ENCODE results near the gene IFRD2. TPM values are rescaled to one million over a fixed set of nuclear protein-coding genes. Genes with fewer than 3 reads are reported as not detected.
A peak's percentile ranks its signal among the peaks of the same experiment; 100 is the strongest.

IFRD2 gene
- total and polyA plus RNA-seq, 2 of the 13 experiments (the other 11 are each of a cell fraction or from before 2014, with no cell fraction given), result 32.8 to 96.1 TPM

DNA sequence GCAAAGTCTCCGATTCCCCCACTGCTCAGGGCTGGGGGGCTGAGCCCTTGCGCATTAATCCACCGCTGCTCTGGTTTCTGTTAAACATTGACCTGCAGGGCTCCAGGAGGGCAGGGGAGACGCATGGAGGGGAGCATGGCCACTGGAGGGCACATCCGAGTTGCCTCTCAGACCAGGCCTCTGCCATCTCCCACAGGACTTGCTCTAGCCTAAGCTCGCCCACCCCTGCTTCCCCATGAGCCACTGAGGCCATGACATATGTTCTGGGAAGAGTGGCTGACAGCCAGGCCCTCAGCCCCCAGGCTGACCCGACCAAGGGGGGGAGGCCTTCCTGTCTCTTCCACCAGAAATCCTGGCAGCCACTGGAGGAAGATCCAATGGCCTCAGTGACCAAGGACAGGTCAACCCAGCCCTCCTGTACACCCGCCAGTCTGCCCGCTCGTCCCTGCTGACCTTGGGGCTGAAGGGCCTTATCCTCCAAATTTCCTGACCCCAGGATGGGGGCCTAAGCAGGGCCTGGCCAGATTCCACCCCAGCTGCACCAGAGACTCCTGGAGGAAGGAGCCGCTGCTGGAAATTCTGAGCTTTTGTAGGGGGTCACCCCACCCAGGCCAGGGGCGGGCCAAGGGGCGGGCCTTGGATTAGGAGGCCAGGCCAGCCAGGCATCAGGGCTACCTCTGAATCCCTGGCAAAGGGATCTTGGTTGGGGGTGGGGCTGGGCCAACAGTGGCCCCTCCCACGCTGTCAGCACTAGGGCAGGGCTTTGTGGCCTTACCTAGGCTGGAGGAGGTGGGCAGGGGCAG is 11.0 kb upstream of the IFRD2 start, which contains the start of gene HYAL1 (continued):
- TF ChIP-seq ZNF407 (CRISPR knock-in tag; IDR thresholded peaks at IDR 0.05; ENCODE audit: not compliant biosample characterization), result no peak
- TF ChIP-seq ELF4 (CRISPR knock-in tag; IDR thresholded peaks at IDR 0.05; ENCODE audit: borderline replicate concordance), result peak; percentile 77; the same call in 1 of the 2 replicates
- no peak for TF ChIP-seq CEBPB (IDR thresholded peaks at IDR 0.05; ENCODE audit: borderline replicate concordance, low read depth, low read length)
- 0 out of 2 replicates have a peak, but pooled peaks have one; percentile 50 for TF ChIP-seq MXD4 (CRISPR knock-in tag; IDR thresholded peaks at IDR 0.05)
- no peak for TF ChIP-seq ZNF207 (IDR thresholded peaks at IDR 0.05; ENCODE audit: borderline replicate concordance)
- TF ChIP-seq TEF (CRISPR knock-in tag; IDR thresholded peaks at IDR 0.05), result 0 out of 2 replicates have a peak, but pooled peaks have one; percentile 37
- TF ChIP-seq, protein P1, sequence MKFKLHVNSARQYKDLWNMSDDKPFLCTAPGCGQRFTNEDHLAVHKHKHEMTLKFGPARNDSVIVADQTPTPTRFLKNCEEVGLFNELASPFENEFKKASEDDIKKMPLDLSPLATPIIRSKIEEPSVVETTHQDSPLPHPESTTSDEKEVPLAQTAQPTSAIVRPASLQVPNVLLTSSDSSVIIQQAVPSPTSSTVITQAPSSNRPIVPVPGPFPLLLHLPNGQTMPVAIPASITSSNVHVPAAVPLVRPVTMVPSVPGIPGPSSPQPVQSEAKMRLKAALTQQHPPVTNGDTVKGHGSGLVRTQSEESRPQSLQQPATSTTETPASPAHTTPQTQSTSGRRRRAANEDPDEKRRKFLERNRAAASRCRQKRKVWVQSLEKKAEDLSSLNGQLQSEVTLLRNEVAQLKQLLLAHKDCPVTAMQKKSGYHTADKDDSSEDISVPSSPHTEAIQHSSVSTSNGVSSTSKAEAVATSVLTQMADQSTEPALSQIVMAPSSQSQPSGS (CRISPR knock-in tag; IDR thresholded peaks at IDR 0.05), result peak; percentile 35; the same call in 1 of the 2 replicates
- peak; percentile 68; the same call in 1 of the 2 replicates for TF ChIP-seq ZNF414 (CRISPR knock-in tag; IDR thresholded peaks at IDR 0.05)
- TF ChIP-seq, protein P2, sequence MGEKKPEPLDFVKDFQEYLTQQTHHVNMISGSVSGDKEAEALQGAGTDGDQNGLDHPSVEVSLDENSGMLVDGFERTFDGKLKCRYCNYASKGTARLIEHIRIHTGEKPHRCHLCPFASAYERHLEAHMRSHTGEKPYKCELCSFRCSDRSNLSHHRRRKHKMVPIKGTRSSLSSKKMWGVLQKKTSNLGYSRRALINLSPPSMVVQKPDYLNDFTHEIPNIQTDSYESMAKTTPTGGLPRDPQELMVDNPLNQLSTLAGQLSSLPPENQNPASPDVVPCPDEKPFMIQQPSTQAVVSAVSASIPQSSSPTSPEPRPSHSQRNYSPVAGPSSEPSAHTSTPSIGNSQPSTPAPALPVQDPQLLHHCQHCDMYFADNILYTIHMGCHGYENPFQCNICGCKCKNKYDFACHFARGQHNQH (CRISPR knock-in tag; IDR thresholded peaks at IDR 0.05), result peak; percentile 44
- peak; percentile 52 for TF ChIP-seq PRMT3 (CRISPR knock-in tag; IDR thresholded peaks at IDR 0.05; ENCODE audit: borderline replicate concordance, low read depth)
- peak; percentile 79 for TF ChIP-seq MAZ (IDR thresholded peaks at IDR 0.05; ENCODE audit: borderline replicate concordance, low read depth, low read length)
- TF ChIP-seq MAZ (CRISPR knock-in tag; IDR thresholded peaks at IDR 0.05; ENCODE audit: low read depth), result peak; percentile 88
- TF ChIP-seq ERF (CRISPR knock-in tag; IDR thresholded peaks at IDR 0.05), result peak; percentile 70
- peak; percentile 82 for TF ChIP-seq PHF8 (CRISPR knock-in tag; IDR thresholded peaks at IDR 0.05)
- TF ChIP-seq SMYD3 (CRISPR knock-in tag; IDR thresholded peaks at IDR 0.05), result peak; percentile 96
- TF ChIP-seq JUND (CRISPR knock-in tag; IDR thresholded peaks at IDR 0.05), result peak; percentile 65; the same call in 1 of the 2 replicates

Data from HepG2 (cell line).